Colonic mucosa (tissue), 4 donors: ENCODE data around the gene CAPZB. TPM values are rescaled to one million over a fixed set of nuclear protein-coding genes. Genes with fewer than 3 reads are reported as not detected.

ENCODE experiments used
- DNase-seq: peaks from one replicate; pipeline ENCODE4 v3.0.0-alpha.2; 2020
- H3K27ac ChIP-seq: fragments of 200-600 bp; one replicate; pipeline ENCODE4 v1.8.0; 2021
- H3K27me3 ChIP-seq: fragments of 200-600 bp; one replicate; pipeline ENCODE4 v1.8.0; 2021
- H3K36me3 ChIP-seq: fragments of 200-600 bp; one replicate; pipeline ENCODE4 v1.8.0; 2021
- H3K4me1 ChIP-seq: fragments of 200-600 bp; one replicate; pipeline ENCODE4 v1.8.0; 2021; ENCODE audit warnings: mild to moderate bottlenecking
- H3K4me3 ChIP-seq: fragments of 200-600 bp; one replicate; pipeline ENCODE4 v1.8.0; 2021
- H3K9ac ChIP-seq, 2 donors: one replicate each; pipeline ENCODE4 v1.7.0; 2013; ENCODE audit warnings: control low read depth in 2 of 2, low read depth in 2 of 2, low read length in 2 of 2
- H3K9me3 ChIP-seq: fragments of 200-600 bp; one replicate; pipeline ENCODE4 v1.8.0; 2021
- intact Hi-C: fragments of 100-400 bp; cut with DNase I; formaldehyde crosslinking; loops from one replicate; pipeline ENCODE4 v1.14.1; 2022
- total RNA-seq, 2 donors: library from RNA; stranded (reverse); fragmentation: NEBNext Ultra II Directional in 1 of 2; extraction: Animal tissue kit (Norgen Biotek cat#: 25700) in 1 of 2; gene quantifications; one replicate each; pipeline ENCODE4 v1.2.1, GENCODE V29; 2021
- TF ChIP-seq, protein P1 (sequence below): fragments of 200-600 bp; IDR thresholded peaks from one replicate; pipeline ENCODE4 v1.8.0; 2022; ENCODE audit warnings: antibody characterized with exemption, mild to moderate bottlenecking
- donor health status: healthy.
- donor health status: DM: no; HTN: no; CAD: no.
- donor health status: DM: no; HTN: no; CAD: no.

The CAPZB gene
- total RNA-seq, 2 donors from 2014 or later, result 397 to 407 TPM

DNA sequence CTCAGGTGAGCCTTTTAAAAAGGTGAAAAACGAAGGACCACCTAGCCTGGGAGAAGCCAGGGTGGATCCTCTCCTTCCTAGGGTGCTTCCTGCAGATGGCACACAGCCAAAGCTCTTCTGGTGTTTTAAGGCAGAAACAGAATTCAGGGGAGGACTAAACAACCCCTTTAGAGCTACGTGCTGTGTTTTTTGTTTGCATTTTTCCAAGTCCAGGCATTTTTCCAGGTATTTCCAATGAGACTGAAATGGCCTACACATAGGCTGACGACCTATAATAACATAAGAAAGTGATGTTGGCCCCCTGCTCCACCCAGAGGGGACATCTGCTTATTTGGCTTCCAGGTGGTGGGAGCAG, 83.8 kb downstream of the CAPZB start:
- no peak overlapping the region for H3K27ac ChIP-seq
- intact Hi-C loops, result no loop called here

DNA sequence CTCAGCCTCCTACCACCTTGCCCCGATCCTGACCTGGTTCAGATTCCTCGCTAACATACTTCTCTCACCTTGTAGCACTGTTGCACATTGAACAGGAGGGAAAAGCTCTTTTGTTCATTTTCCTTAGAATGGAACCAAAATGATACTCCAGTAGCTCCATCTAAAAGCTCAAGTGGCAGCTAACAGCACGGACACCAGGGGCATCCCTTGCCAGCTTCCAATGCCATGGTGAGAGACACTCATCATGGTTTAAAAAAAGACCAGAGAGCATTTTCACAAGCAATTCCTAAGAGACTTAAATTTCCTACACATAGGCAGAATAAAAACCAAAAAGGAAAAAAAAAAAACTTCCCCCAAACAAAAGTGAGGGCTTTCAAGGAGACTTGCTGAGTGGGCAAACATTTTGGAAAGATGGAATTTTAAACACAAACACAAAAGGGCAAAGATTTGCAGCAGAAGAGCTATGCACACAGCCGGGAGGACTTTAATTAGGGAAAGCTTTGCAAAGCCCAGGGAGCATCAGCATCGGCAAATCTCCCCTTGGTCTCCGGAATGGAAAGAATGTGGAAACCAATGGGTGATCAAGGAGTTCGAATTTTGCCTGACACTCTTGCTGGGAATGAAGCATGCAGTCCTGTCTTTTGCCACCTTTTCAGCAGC, 84.3 kb downstream of the CAPZB start:
- Histone ChIP-seq H3K36me3 (no peaks in the 10 kb centered on the region), H3K27ac (no peak overlapping the region), H3K4me3 (no peak overlapping the region), H3K9me3 (no peaks in the 10 kb centered on the region), H3K27me3 (no peaks in the 10 kb centered on the region), H3K4me1 (no peaks in the 10 kb centered on the region), H3K9ac (no peak overlapping the region)
- TF ChIP-seq, protein P1, sequence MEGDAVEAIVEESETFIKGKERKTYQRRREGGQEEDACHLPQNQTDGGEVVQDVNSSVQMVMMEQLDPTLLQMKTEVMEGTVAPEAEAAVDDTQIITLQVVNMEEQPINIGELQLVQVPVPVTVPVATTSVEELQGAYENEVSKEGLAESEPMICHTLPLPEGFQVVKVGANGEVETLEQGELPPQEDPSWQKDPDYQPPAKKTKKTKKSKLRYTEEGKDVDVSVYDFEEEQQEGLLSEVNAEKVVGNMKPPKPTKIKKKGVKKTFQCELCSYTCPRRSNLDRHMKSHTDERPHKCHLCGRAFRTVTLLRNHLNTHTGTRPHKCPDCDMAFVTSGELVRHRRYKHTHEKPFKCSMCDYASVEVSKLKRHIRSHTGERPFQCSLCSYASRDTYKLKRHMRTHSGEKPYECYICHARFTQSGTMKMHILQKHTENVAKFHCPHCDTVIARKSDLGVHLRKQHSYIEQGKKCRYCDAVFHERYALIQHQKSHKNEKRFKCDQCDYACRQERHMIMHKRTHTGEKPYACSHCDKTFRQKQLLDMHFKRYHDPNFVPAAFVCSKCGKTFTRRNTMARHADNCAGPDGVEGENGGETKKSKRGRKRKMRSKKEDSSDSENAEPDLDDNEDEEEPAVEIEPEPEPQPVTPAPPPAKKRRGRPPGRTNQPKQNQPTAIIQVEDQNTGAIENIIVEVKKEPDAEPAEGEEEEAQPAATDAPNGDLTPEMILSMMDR, result no peak
- intact Hi-C loops, result no loop called here
- DNase-seq, result no peak

More for the DNA sequence above, 83.8 kb downstream of the CAPZB start:
- H3K36me3 ChIP-seq, result no peaks in the 10 kb centered on the region
- no peaks in the 10 kb centered on the region for H3K4me1 ChIP-seq
- TF ChIP-seq, protein P1, result no peak
- no peak for DNase-seq
- H3K9ac ChIP-seq, result no peak overlapping the region
- H3K9me3 ChIP-seq, result no peaks in the 10 kb centered on the region
- H3K27me3 ChIP-seq, result no peaks in the 10 kb centered on the region
- H3K4me3 ChIP-seq, result no peak overlapping the region

DNA sequence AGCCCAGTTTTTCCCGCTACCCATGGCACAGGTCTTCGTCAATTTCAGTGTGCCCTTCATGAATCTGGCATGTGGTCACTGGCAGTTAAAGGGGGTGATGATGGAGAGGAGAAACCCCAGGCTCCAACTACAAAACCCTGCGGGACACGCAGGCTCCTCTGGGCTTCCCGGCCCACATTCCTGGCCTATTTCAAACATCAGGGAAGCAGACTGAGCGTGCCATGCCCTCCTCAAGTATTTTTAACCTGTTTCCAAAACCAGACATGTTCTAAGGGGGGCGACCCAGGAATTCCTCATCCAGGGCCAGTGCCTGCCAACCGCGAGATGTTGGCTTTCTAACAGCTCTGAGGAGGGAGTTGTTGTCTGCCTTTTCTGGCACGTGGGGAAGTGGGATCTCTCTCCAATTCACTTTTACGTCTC, 85.1 kb downstream of the CAPZB start:
- Histone ChIP-seq H3K4me1 (no peaks in the 10 kb centered on the region), H3K27ac (no peak overlapping the region), H3K4me3 (no peak overlapping the region), H3K9ac (no peak overlapping the region), H3K36me3 (no peaks in the 10 kb centered on the region), H3K9me3 (no peaks in the 10 kb centered on the region), H3K27me3 (no peaks in the 10 kb centered on the region)
- TF ChIP-seq, protein P1, result no peak
- intact Hi-C loops, result no loop called here
- DNase-seq, result no peak

DNA sequence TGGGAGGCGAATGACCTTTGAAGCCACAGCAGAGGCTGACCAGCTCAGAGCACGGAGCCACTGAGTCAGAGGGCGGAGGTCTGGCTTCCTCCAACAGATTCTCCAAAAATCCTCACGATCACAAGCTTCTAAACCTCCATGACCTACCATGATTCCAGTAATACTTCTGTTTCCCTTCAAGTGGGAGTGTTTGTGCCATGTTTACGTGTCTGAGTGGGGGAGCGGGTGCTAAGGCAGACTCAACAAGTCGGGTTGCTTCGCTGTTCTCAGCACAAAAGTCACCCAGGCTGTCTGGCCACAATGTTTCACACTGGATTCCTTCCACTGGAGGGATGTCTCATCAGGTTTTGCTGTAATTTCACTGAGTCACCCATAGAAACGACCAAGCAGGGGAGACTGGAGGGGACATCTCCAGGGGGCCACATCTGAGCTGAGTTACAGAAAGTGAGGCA, 87.0 kb downstream of the CAPZB start:
- intact Hi-C loops, result no loop called here

DNA sequence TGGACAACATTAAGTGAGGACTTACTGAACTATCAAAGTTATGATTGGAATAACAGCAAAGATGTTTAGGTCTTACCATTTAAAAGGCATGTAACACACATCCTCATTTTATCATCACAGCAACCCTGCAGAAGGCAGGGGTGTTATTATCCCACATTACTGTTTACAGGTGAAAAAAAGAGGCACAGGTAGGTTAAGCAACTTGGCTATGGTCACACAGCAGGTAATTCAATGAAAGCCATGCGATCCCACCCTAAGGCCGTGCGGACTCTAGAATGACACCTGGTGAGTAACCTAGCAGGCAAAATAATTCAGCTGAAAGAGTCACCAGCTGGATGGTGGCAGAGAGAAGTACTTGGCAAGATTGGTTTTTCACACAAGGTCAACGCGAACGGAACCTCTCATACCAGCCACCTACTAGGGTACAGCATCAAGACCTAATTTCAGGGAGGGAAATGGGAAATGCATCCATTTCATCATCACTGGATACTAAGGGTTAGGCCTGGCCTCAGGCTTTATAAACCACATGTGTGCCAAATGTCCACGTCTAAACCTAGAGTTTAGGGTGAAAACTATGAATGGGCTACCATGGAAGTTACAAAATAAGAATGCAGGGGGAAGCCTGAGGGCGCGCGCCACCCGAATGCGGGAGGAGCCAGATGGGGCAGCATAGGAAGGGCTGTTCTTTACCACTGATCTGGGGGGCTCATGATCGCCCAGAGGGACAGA, 88.0 kb downstream of the CAPZB start:
- Histone ChIP-seq H3K4me1 (no peaks in the 10 kb centered on the region), H3K36me3 (no peaks in the 10 kb centered on the region)
- intact Hi-C loops, result no loop called here

More for the DNA sequence above, 87.0 kb downstream of the CAPZB start:
- Histone ChIP-seq H3K9me3 (no peaks in the 10 kb centered on the region), H3K27ac (no peak overlapping the region), H3K36me3 (no peaks in the 10 kb centered on the region), H3K4me3 (no peak overlapping the region), H3K27me3 (no peaks in the 10 kb centered on the region), H3K9ac (no peak overlapping the region), H3K4me1 (no peaks in the 10 kb centered on the region)
- TF ChIP-seq, protein P1, result no peak
- DNase-seq, result no peak

More for the DNA sequence above, 88.0 kb downstream of the CAPZB start:
- Histone ChIP-seq H3K4me3 (no peak overlapping the region), H3K9ac (no peak overlapping the region), H3K27me3 (no peaks in the 10 kb centered on the region), H3K9me3 (no peaks in the 10 kb centered on the region), H3K27ac (no peak overlapping the region)
- TF ChIP-seq, protein P1, result no peak
- DNase-seq, result no peak
